ENCODE results near the gene HMCN2.

GRCh38 chr9:130454812-130455325 is 189.3 kb downstream of the HMCN2 start:
- TF ChIP-seq CTCF (IDR thresholded peaks at IDR 0.05) (no peak), POLR2A (IDR thresholded peaks at IDR 0.05) (no peak), POLR2AphosphoS5 (IDR thresholded peaks at IDR 0.05) (no peak)

Measured in prostate gland (tissue), 2 donors.